ENCODE data around the gene MRPS18A. TPM values are rescaled to one million over a fixed set of nuclear protein-coding genes. Genes with fewer than 3 reads are reported as not detected.
A peak's percentile ranks its signal among the peaks of the same experiment; 100 is the strongest.
"Not testable (repeated sequence)": the region's sequence is repeated elsewhere in the genome, so short reads cannot be mapped to it uniquely, and the experiment has no call there.

Gene MRPS18A
- polyA plus RNA-seq, 1 donor from 2014 or later = 84.4 TPM

DNA sequence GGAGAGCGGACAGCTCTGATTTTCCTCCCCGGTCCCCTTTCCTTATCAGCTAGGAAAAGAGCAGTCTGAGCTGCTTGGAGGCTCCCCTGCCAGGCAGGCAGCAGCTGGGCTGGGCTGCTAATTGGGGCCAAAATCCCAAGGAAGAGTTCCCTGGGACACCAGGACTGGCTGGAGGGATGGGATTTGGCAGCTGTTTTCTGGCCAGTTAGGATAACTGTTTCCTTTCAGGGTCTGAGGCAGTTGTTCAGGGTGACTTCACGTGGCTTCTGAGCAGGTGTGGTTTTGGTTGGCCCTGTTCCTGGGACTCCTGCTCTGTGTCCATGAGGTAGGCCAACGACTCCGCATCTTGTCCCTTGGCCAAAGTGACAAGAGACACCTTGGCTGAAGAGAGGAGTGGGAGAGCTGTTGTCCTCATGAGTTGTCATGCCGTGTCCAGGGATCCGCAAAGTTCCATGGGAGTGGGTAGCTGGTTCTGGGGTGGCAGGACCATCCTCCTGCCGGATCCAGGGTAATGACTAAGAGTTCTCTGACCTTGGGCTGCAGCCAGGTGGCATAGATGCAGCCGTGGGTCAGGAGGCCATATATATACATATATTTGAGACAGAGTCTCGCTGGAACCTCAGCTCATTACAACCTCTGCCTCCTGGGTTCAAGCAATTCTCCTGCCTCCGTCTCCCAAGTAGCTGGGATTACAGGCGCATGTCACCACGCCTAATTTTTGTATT, 21.2 kb downstream of the MRPS18A start:
- H3K9me3 Mint-ChIP-seq = no peaks in the 10 kb centered on the region
- H3K27ac Mint-ChIP-seq = no peak overlapping the region
- H3K4me3 Mint-ChIP-seq = peak overlapping the region in 1 of 4 donors; percentile 41
- H3K36me3 Mint-ChIP-seq = no peaks in the 10 kb centered on the region
- peaks cover 11 to 13% (median 12%) of the 10 kb centered on the region in 3 donors for H3K4me1 Mint-ChIP-seq
- H3K27me3 Mint-ChIP-seq = no peaks in the 10 kb centered on the region

DNA sequence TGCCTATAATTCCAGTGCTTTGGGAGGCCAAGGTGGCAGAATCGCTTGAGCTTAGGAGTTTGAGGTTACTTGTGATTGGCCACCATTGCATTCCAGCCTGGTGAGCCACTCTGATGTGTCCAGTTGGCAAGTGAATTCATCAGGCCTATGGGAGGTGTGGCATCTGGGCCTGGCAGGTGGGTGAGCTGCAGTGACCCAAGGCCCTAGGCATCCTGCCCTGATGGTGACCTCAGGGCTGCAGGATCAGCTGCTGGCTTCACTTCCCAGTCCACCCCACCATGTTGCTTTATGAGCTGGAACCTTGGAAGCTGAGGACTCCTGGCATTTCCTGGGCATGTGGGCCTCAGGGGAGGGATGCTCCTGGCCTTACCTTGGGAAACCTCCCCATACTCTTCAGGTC, 22.2 kb downstream of the MRPS18A start:
- peak overlapping the region in 1 of 4 donors; percentile 27 for H3K4me3 Mint-ChIP-seq
- no peaks in the 10 kb centered on the region for H3K36me3 Mint-ChIP-seq
- H3K9me3 Mint-ChIP-seq = peaks cover 0 to 5% (median 4%) of the 10 kb centered on the region in 3 donors
- no peak overlapping the region for H3K27ac Mint-ChIP-seq
- peaks cover 11 to 13% (median 12%) of the 10 kb centered on the region in 3 donors for H3K4me1 Mint-ChIP-seq
- H3K27me3 Mint-ChIP-seq = no peaks in the 10 kb centered on the region

DNA sequence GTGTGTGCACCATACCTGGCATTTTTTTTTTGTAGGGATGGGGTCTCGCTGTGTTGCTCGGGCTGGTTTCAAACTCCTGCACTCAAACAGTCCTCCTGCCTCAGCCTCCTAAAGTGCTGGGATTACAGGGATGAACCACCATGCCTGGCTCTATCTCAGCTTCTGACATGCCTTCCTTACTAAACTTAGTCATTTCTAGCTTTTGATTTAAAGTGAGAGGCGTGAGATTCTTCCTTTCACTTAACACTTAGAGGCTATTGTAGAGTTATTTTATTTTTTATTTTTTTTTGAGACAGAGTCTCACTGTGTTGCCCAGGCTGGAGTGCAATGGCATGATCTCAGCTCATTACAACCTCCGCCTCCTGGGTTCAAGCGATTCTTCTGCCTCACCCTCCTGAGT, 24.6 kb downstream of the MRPS18A start:
- not testable (repeated sequence) for H3K4me3 Mint-ChIP-seq, H3K27me3 Mint-ChIP-seq, H3K9me3 Mint-ChIP-seq, H3K36me3 Mint-ChIP-seq, H3K4me1 Mint-ChIP-seq, H3K27ac Mint-ChIP-seq

GRCh38 chr6:43658161-43658560, 29.4 kb downstream of the MRPS18A start:
- Mint-ChIP-seq H3K4me3 (no peak overlapping the region), H3K36me3 (no peaks in the 10 kb centered on the region), H3K27me3 (no peaks in the 10 kb centered on the region), H3K27ac (no peak overlapping the region), H3K4me1 (peaks cover 0 to 3% (median 0%) of the 10 kb centered on the region in 3 donors), H3K9me3 (peaks cover 0 to 5% (median 4%) of the 10 kb centered on the region in 3 donors)

GRCh38 chr6:43657221-43657802, 30.3 kb downstream of the MRPS18A start:
- H3K27ac Mint-ChIP-seq = no peak overlapping the region

GRCh38 chr6:43652822-43653221, 34.8 kb downstream of the MRPS18A start:
- not testable (repeated sequence) for H3K9me3 Mint-ChIP-seq, H3K36me3 Mint-ChIP-seq, H3K27ac Mint-ChIP-seq, H3K4me3 Mint-ChIP-seq, H3K4me1 Mint-ChIP-seq, H3K27me3 Mint-ChIP-seq

More at GRCh38 chr6:43657221-43657802, 30.3 kb downstream of the MRPS18A start:
- H3K36me3 Mint-ChIP-seq = no peaks in the 10 kb centered on the region
- H3K4me1 Mint-ChIP-seq = peaks cover 0 to 3% (median 0%) of the 10 kb centered on the region in 3 donors
- H3K9me3 Mint-ChIP-seq = peaks cover 0 to 5% (median 4%) of the 10 kb centered on the region in 3 donors
- no peak overlapping the region for H3K4me3 Mint-ChIP-seq
- no peaks in the 10 kb centered on the region for H3K27me3 Mint-ChIP-seq

DNA sequence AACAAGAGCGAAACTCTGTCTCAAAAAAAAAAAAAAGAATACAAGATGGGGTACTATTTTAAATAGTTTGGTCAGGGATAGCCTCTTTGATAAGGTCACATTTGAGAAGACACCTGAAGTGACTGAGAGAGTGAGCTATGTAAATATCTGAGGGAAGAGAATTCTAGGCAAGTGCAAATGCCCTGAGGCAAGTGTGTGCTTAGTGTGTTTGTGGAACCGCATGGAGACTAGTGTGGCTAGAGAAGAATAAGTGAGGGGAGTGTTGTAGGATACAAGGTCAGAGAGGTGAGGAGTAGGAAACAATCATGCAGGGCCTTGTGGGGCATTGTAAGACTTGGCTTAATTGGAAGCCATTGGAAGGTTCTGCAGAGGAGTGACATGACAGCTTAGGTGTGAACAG, 39.3 kb downstream of the MRPS18A start:
- peaks cover 4 to 9% (median 6%) of the 10 kb centered on the region in 3 donors for H3K4me1 Mint-ChIP-seq
- no peaks in the 10 kb centered on the region for H3K9me3 Mint-ChIP-seq
- no peak overlapping the region for H3K4me3 Mint-ChIP-seq
- H3K36me3 Mint-ChIP-seq = no peaks in the 10 kb centered on the region
- no peak overlapping the region for H3K27ac Mint-ChIP-seq
- no peaks in the 10 kb centered on the region for H3K27me3 Mint-ChIP-seq

DNA sequence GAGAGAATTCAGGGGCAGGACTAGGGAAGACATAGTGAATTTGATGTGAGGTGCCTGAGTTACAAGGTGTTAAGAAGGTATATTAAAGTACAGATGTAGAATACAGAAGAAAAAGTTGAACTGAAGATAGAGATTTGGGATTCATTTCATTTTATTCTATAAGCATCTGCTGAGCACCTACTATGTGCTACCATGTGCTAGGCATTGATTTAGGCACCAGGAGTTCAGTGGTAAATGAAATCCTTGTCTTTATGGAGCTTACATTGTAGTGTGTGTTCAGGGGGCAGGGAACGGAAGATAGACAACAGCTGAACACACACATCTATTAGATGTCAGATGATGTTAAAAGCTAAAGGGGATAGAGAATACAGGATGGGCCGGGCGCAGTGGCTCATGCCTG, 40.0 kb downstream of the MRPS18A start:
- Mint-ChIP-seq H3K27ac (no peak overlapping the region), H3K4me1 (peaks cover 4 to 11% (median 9%) of the 10 kb centered on the region in 3 donors), H3K9me3 (no peaks in the 10 kb centered on the region), H3K36me3 (no peaks in the 10 kb centered on the region), H3K4me3 (peak overlapping the region in 1 of 4 donors; percentile 42), H3K27me3 (no peaks in the 10 kb centered on the region)

- Mint-ChIP-seq H3K9me3 (no peaks in the 10 kb centered on the region), H3K27ac (peak overlapping the region in 2 of 3 donors; percentile 42 to 73), H3K27me3 (no peaks in the 10 kb centered on the region), H3K4me3 (peak overlapping the region; percentile 54 to 94 (median 88)), H3K4me1 (peaks cover 6 to 14% (median 9%) of the 10 kb centered on the region in 3 donors), H3K36me3 (no peaks in the 10 kb centered on the region)
Measured at GRCh38 chr6:43645613-43645964, 42.0 kb downstream of the MRPS18A start.

DNA sequence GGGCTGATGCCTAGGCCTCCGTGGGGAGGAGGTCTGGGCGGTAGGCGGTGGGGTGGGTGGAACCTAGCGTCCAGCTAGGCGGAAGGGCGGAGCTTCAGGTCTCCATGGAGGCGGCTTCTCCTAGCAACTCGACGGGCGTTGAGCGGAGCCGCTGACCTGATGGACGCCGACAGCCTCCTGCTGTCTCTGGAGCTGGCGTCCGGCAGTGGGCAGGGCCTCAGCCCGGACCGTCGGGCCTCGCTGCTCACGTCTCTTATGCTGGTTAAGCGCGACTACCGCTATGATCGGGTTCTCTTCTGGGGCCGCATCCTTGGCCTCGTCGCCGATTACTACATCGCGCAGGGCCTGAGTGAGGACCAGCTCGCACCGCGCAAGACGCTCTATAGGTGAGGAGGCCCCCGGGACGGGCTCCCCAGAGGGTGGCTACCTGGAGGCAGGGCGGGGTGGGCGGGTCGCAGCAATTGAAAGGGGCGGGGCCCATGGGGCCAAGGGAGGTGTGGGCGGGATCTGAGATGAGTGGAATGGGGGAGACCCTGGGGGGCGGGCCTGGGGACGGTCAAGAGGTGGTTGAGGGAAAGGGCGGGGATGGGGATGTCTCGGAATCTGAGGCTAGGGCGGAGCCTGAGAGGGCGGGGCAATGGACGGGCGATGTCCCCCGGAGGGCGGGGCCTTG, 42.5 kb downstream of the MRPS18A start, which contains the start of gene RSPH9:
Gene RSPH9 (plus strand): TSS at position 97 of the 673 bp plus-strand sequence. CDS start 63 bp downstream, at position 160.
- no peaks in the 10 kb centered on the region for H3K36me3 Mint-ChIP-seq
- H3K27me3 Mint-ChIP-seq = no peaks in the 10 kb centered on the region
- H3K4me1 Mint-ChIP-seq = peaks cover 6 to 14% (median 9%) of the 10 kb centered on the region in 3 donors
- H3K27ac Mint-ChIP-seq = peak within 1 kb of the TSS; percentile 57 to 73 (median 61)
- H3K4me3 Mint-ChIP-seq = peak within 1 kb of the TSS; percentile 54 to 94 (median 88)
- H3K9me3 Mint-ChIP-seq = no peaks in the 10 kb centered on the region

GRCh38 chr6:43639984-43640800, 47.4 kb downstream of the MRPS18A start:
- peak overlapping the region in 1 of 4 donors; percentile 13 for H3K4me3 Mint-ChIP-seq
- peaks cover 17 to 27% (median 18%) of the 10 kb centered on the region in 3 donors for H3K4me1 Mint-ChIP-seq
- no peaks in the 10 kb centered on the region for H3K27me3 Mint-ChIP-seq
- no peaks in the 10 kb centered on the region for H3K9me3 Mint-ChIP-seq
- peak overlapping the region in 2 of 3 donors; percentile 7 to 69 for H3K27ac Mint-ChIP-seq
- peaks cover 1% of the 10 kb centered on the region for H3K36me3 Mint-ChIP-seq

DNA sequence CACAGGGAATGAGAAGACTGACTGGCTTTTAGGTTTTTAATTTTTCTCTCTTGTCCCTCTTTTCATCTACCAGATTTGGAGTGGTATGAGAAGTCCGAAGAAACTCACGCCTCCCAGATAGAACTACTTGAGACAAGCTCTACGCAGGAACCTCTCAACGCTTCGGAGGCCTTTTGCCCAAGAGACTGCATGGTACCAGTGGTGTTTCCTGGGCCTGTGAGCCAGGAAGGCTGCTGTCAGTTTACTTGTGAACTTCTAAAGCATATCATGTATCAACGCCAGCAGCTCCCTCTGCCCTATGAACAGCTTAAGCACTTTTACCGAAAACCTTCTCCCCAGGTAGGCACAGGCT, 51.3 kb downstream of the MRPS18A start:
- H3K4me1 Mint-ChIP-seq = peaks cover 14 to 23% (median 19%) of the 10 kb centered on the region in 3 donors
- H3K27ac Mint-ChIP-seq = peak overlapping the region; percentile 87 to 99 (median 93)
- no peaks in the 10 kb centered on the region for H3K9me3 Mint-ChIP-seq
- peak overlapping the region; percentile 95 to 99 (median 98) for H3K4me3 Mint-ChIP-seq
- peaks cover 1% of the 10 kb centered on the region for H3K36me3 Mint-ChIP-seq
- no peaks in the 10 kb centered on the region for H3K27me3 Mint-ChIP-seq

DNA sequence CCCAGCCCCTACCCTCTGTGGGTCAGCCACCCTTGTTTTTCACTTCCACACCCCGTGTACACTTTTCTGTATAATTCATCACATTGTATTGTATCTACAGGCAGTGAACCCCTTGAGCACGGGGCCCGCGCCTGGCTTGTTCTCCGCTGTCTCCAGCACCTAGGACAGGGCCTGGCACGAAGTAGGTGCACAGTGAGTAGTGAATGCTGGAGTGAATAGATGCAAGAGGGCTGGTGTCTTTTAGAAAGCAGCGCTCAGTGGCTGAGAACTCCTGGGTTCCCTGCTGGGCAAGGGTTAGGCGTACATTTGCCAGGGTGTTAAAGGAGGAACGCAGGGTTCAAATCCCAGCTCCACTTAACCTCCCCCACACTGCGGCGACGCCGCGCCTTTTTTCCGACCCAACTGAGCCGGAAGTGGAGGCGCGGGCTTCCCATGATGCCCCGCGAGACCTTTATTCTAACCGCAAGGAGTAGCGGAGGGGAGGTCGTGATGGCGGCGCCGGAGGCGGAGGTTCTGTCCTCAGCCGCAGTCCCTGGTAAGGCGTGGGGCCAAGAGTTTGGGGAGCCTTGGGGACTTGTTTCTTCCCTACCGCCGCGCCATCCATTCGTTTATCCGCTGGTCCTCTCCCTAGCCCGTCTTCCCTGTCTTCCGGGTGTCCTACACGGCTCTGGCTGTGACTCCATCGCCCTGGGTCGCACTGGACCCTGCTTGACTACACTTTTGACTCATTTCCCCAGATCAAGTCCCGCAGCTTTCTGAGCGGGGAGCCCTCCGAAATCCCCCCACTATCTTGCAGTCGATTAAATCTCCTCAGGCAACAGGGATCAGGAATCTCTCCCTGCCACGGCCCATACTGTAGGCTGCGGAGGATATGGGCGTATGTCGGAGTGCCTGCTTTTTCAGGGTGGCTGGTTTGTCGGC, 51.9 kb downstream of the MRPS18A start, which contains the start of gene MAD2L1BP:
Gene MAD2L1BP (plus strand): TSS at position 454 of the 921 bp plus-strand sequence. CDS start 36 bp downstream, at position 490.
- Mint-ChIP-seq H3K27me3 (no peaks in the 10 kb centered on the region), H3K4me3 (peak within 1 kb of the TSS; percentile 95 to 99 (median 98)), H3K9me3 (no peaks in the 10 kb centered on the region), H3K36me3 (peaks cover 1% of the 10 kb centered on the region), H3K27ac (peak within 1 kb of the TSS; percentile 87 to 99 (median 93)), H3K4me1 (peaks cover 15 to 27% (median 21%) of the 10 kb centered on the region in 3 donors)
